DOHH2 (cell line): ENCODE results near the gene RNU5B-1.

Source experiments
- H3F3A ChIP-seq: fragments of 200-600 bp; sonication (generic), shearing (Covaris generic); 2 replicates; pipeline ENCODE4 v1.6.0; 2016; ENCODE audit warnings: antibody characterized with exemption, mild to moderate bottlenecking; ENCODE audit not compliant: control insufficient read depth, insufficient read depth
- H3K27ac ChIP-seq: fragments of 200-600 bp; sonication (generic); 2 replicates; pipeline ENCODE4 v1.5.1; 2014; ENCODE audit warnings: low read depth, mild to moderate bottlenecking, low read length, moderate library complexity
- H3K27me3 ChIP-seq: fragments of 200-600 bp; sonication (generic); 2 replicates; pipeline ENCODE4 v1.6.1; 2014; ENCODE audit warnings: mild to moderate bottlenecking, low read length, mixed read lengths; ENCODE audit not compliant: control insufficient read depth
- H3K36me3 ChIP-seq: fragments of 200-600 bp; sonication (generic); 2 replicates; pipeline ENCODE4 v1.6.1; 2014; ENCODE audit warnings: mild to moderate bottlenecking, low read length, moderate library complexity, mixed read lengths; ENCODE audit not compliant: control insufficient read depth
- H3K4me1 ChIP-seq: fragments of 200-600 bp; sonication (generic); 2 replicates; pipeline ENCODE4 v1.6.1; 2014; ENCODE audit warnings: mild to moderate bottlenecking, low read length, mixed read lengths; ENCODE audit not compliant: control insufficient read depth
- H3K4me2 ChIP-seq: fragments of 200-600 bp; sonication (generic); 2 replicates; pipeline ENCODE4 v1.6.0; 2014; ENCODE audit warnings: mild to moderate bottlenecking, low read length, moderate library complexity
- H3K4me3 ChIP-seq: fragments of 200-600 bp; sonication (generic); 2 replicates; pipeline ENCODE4 v1.5.1; 2014; ENCODE audit warnings: mild to moderate bottlenecking, low read length, mixed read lengths
- H3K79me2 ChIP-seq: fragments of 200-600 bp; sonication (generic); 2 replicates; pipeline ENCODE4 v1.6.1; 2014; ENCODE audit warnings: mild to moderate bottlenecking, low read length, mixed read lengths; ENCODE audit not compliant: control insufficient read depth
- H3K9me2 ChIP-seq: fragments of 200-600 bp; sonication (generic); replicated peaks from 2 replicates; pipeline ENCODE4 v1.6.1; 2014; ENCODE audit warnings: mild to moderate bottlenecking, low read length, mixed read lengths; ENCODE audit not compliant: control insufficient read depth
- H3K9me3 ChIP-seq: fragments of 200-600 bp; sonication (generic); 2 replicates; pipeline ENCODE4 v1.6.1; 2014; ENCODE audit warnings: antibody characterized with exemption, low read length, mixed read lengths; ENCODE audit not compliant: control insufficient read depth, insufficient read depth
- H4K20me1 ChIP-seq: fragments of 200-600 bp; sonication (generic); 2 replicates; pipeline ENCODE4 v1.6.0; 2014; ENCODE audit warnings: low read depth, mild to moderate bottlenecking, antibody characterized with exemption, low read length, moderate library complexity; ENCODE audit not compliant: control insufficient read depth, insufficient read depth
- CTCF ChIP-seq: fragments of 200-600 bp; sonication (generic); IDR thresholded peaks from one replicate; pipeline ENCODE4 v1.5.1; 2014; ENCODE audit warnings: antibody characterized with exemption, mild to moderate bottlenecking, low read depth, low read length; ENCODE audit not compliant: poor library complexity, severe bottlenecking
- EZH2phosphoT487 ChIP-seq: fragments of 200-600 bp; sonication (generic); IDR thresholded peaks from 2 replicates; pipeline ENCODE4 v1.6.1; 2017; ENCODE audit warnings: borderline replicate concordance, mild to moderate bottlenecking, antibody characterized with exemption, low read length, moderate library complexity, mixed read lengths

The RNU5B-1 gene

GRCh38 chr15:65330934-65331645 is 26.6 kb downstream of the RNU5B-1 start:
- H3F3A ChIP-seq, result 0 out of 2 replicates have a peak, but pooled peaks cover under 1% of the 10 kb centered on the region
- no peaks in the 10 kb centered on the region for H3K79me2 ChIP-seq
- H3K9me3 ChIP-seq, result no peaks in the 10 kb centered on the region
- no peak overlapping the region for H3K27ac ChIP-seq
- H3K27me3 ChIP-seq, result peaks cover 3% of the 10 kb centered on the region; the same call in 1 of the 2 replicates
- peaks cover 45% of the 10 kb centered on the region for H3K4me1 ChIP-seq
- no peaks in the 10 kb centered on the region for H3K36me3 ChIP-seq
- H3K4me2 ChIP-seq, result no peak overlapping the region
- H3K9me2 ChIP-seq, result no peaks in the 10 kb centered on the region
- H4K20me1 ChIP-seq, result no peaks in the 10 kb centered on the region
- H3K4me3 ChIP-seq, result no peak overlapping the region
- TF ChIP-seq EZH2phosphoT487 (no peak), CTCF (no peak)

- no peaks in the 10 kb centered on the region for H3K79me2 ChIP-seq
- peaks cover 48% of the 10 kb centered on the region for H3K4me1 ChIP-seq
- TF ChIP-seq EZH2phosphoT487, result no peak
- TF ChIP-seq CTCF, result no peak
- peaks cover 3% of the 10 kb centered on the region; the same call in 1 of the 2 replicates for H3K27me3 ChIP-seq
- H3K27ac ChIP-seq, result no peak overlapping the region
- H3K4me3 ChIP-seq, result no peak overlapping the region
- H3K4me2 ChIP-seq, result no peak overlapping the region
- H3K9me3 ChIP-seq, result no peaks in the 10 kb centered on the region
- 0 out of 2 replicates have a peak, but pooled peaks cover 5% of the 10 kb centered on the region for H3F3A ChIP-seq
- no peaks in the 10 kb centered on the region for H4K20me1 ChIP-seq
- H3K36me3 ChIP-seq, result no peaks in the 10 kb centered on the region
- H3K9me2 ChIP-seq, result no peaks in the 10 kb centered on the region
Measured at GRCh38 chr15:65331811-65332210, 27.3 kb downstream of the RNU5B-1 start.

- Histone ChIP-seq H3K36me3 (no peaks in the 10 kb centered on the region), H3K79me2 (no peaks in the 10 kb centered on the region), H4K20me1 (no peaks in the 10 kb centered on the region), H3F3A (0 out of 2 replicates have a peak, but pooled peaks cover 5% of the 10 kb centered on the region), H3K4me3 (no peak overlapping the region), H3K4me2 (no peak overlapping the region), H3K9me2 (no peaks in the 10 kb centered on the region), H3K4me1 (peaks cover 53% of the 10 kb centered on the region), H3K9me3 (no peaks in the 10 kb centered on the region), H3K27me3 (peaks cover 3% of the 10 kb centered on the region; the same call in 1 of the 2 replicates), H3K27ac (no peak overlapping the region)
- TF ChIP-seq EZH2phosphoT487, result no peak
- no peak for TF ChIP-seq CTCF
Measured at GRCh38 chr15:65332391-65333147, 28.1 kb downstream of the RNU5B-1 start.
